ENCODE results near the gene WNT11.

- TF ChIP-seq EZH2phosphoT487 (IDR thresholded peaks at IDR 0.05; ENCODE audit: insufficient read depth, low read depth) (no peak), EZH2 (IDR thresholded peaks at IDR 0.05; ENCODE audit: insufficient read depth, poor library complexity, severe bottlenecking) (no peak)
Observed at GRCh38 chr11:76159983-76160661, 46.2 kb downstream of the WNT11 start.

Data from GM23248 (cell line).